AG09319 (cell line): ENCODE measurements around the gene TMEM80.
"Not testable (repeated sequence)": the region's sequence is repeated elsewhere in the genome, so short reads cannot be mapped to it uniquely, and the experiment has no call there.

Experiments
- DNase-seq: peaks from one replicate; pipeline ENCODE4 v3.0.0-alpha.2; 2010; ENCODE audit warnings: low read depth; ENCODE audit errors: extremely low read depth
- TF ChIP-seq, protein P1 (sequence below): IDR thresholded peaks from 2 replicates; pipeline ENCODE4 v1.5.1; 2011; ENCODE audit warnings: low read depth, mild to moderate bottlenecking, inconsistent platforms, low read length, moderate library complexity

Gene TMEM80

DNA sequence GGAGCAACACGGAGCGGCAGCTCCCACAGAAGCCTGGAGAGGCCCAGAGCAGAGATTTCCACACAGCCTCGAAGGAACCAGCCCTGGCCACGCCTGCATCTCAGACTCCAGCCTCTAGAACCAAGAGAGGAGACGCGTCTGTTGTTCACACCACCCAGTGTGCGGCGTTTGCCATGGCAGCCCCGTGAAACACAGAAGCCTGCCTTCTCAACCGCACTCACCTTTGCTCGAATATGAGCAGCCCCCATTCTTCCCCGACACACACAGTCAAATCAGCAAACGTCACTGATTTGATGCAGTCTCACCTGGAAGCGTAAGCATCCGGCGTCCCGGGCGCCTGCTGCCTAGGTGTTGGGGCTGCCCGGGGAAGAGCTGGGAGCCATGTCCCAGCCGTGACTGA lies 37.5 kb downstream of the TMEM80 start:
- TF ChIP-seq, protein P1, sequence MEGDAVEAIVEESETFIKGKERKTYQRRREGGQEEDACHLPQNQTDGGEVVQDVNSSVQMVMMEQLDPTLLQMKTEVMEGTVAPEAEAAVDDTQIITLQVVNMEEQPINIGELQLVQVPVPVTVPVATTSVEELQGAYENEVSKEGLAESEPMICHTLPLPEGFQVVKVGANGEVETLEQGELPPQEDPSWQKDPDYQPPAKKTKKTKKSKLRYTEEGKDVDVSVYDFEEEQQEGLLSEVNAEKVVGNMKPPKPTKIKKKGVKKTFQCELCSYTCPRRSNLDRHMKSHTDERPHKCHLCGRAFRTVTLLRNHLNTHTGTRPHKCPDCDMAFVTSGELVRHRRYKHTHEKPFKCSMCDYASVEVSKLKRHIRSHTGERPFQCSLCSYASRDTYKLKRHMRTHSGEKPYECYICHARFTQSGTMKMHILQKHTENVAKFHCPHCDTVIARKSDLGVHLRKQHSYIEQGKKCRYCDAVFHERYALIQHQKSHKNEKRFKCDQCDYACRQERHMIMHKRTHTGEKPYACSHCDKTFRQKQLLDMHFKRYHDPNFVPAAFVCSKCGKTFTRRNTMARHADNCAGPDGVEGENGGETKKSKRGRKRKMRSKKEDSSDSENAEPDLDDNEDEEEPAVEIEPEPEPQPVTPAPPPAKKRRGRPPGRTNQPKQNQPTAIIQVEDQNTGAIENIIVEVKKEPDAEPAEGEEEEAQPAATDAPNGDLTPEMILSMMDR, result no peak
- DNase-seq, result no peak

DNA sequence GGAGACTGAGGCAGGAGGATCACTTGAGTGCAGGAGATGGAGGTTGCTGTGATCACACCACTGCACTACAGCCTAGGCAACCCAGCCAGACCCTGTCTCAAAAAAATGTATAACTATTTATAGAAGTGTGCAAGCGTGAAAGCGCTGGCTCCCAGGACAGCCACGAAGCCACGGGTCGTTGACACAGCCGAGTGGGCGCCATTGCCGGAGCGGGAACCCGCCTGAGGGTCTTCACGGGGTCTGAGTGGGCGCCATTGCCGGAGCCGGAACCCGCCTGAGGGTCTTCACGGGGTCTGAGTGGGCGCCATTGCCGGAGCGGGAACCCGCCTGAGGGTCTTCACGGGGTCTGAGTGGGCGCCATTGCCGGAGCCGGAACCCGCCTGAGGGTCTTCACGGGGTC lies 38.9 kb downstream of the TMEM80 start:
- not testable (repeated sequence) for DNase-seq

DNA sequence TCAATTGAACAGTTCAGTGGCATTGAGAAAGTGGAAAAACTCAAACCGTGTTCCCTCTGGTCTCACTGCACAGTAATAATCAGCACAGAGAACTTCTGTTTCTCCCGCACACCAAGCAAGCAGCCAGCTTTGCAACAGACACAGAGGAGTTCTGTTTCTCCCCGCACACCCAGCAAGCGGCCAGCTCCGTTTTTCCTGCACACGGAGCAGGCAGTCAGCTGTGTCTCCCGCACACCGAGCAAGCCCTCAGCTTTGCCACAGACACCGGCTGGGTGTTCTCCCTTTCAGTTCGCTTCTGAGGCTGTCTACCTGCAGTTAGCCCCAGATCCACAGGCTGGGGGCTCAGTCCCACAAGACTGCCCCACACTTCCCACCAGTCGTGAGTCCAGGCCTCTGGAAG lies 41.8 kb downstream of the TMEM80 start:
- TF ChIP-seq, protein P1, result no peak
- no peak for DNase-seq

DNA sequence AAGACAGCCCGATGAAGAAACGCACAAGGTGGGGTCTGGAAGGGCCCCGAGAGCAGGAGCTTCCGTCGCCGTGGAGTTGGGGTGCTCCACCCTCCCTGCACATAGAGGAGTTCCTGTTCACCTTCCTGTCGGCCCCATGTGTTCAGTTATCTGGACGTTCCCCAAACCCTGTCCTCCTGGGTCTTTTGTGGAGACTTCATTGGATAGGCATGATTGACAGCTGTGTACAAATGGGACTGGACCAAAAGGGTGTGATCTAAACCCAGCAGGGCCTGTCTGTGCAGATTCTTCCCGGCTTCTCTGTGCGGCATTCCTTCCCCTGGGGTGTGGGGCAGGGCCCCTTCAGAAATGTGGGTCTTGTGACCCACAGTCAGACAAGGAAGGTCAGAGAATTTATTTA lies 42.3 kb downstream of the TMEM80 start:
- DNase-seq, result not testable (repeated sequence)

DNA sequence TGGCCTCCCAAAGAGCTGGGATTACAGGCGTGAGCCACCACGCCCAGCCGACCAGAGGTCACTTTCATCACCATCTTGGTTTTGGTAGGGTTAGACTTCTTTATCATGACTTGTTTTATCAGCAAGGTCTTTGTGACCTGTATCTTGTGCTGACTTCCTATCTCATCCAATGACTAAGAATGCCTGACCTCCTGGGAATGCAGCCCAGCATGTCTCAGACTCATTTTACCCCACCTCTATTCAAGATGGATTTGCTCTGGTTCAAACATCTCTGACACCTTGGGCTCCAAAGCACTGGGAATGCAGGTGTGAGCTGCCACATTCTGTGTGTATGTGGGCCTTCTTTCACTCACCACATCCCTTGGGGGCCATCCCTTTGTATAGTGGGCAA lies 46.5 kb downstream of the TMEM80 start:
- no peak for DNase-seq
- TF ChIP-seq, protein P1, result no peak

DNA sequence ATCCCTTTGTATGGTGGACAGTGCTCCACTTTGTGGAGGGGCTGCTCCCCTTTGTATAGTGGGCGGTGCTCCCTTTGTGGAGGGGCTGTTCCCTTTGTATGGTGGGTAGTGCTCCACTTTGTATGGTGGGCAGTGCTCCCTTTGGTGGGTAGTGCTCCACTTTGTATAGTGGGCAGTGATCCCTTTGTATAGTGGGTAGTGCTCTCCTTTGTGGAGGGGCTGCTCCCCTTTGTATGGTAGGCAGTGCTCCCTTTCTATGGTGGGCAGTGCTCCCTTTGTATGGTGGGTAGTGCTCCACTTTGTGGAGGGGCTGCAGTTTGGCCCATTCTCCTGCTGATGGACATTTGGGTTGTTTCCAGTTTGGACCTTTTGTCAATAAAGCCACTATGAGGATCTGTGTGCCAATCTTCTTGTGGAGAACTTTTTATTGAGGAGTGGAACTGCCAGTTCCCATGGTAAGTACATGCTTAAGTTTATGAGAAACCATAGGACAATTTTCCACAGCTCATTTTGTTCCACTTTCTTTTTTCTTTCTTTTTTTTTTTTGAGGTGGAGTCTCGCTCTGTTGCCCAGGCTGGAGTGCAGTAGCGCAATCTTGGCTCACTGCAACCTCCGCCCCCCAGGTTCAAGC lies 47.1 kb downstream of the TMEM80 start:
- no peak for DNase-seq
- TF ChIP-seq, protein P1, result no peak

DNA sequence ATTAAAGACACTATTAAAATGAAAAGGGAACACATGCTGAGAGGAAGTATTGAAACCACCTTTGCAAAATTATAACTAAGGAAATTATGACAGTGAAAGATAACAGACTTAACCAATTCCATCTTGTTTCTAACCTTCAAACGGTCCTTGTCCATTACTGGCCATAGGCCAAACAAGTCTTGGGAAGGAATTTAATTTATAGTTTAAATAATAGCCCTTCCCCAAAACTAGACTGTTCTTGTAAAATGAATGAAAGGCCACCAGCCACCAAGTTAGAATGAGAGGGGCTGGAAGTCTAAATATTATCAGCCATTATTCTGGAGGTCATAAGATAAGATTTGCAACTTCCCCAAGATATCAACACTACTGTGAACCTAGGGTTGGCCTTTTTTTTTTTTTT lies 49.8 kb downstream of the TMEM80 start:
- no peak for DNase-seq
- TF ChIP-seq, protein P1, result no peak

DNA sequence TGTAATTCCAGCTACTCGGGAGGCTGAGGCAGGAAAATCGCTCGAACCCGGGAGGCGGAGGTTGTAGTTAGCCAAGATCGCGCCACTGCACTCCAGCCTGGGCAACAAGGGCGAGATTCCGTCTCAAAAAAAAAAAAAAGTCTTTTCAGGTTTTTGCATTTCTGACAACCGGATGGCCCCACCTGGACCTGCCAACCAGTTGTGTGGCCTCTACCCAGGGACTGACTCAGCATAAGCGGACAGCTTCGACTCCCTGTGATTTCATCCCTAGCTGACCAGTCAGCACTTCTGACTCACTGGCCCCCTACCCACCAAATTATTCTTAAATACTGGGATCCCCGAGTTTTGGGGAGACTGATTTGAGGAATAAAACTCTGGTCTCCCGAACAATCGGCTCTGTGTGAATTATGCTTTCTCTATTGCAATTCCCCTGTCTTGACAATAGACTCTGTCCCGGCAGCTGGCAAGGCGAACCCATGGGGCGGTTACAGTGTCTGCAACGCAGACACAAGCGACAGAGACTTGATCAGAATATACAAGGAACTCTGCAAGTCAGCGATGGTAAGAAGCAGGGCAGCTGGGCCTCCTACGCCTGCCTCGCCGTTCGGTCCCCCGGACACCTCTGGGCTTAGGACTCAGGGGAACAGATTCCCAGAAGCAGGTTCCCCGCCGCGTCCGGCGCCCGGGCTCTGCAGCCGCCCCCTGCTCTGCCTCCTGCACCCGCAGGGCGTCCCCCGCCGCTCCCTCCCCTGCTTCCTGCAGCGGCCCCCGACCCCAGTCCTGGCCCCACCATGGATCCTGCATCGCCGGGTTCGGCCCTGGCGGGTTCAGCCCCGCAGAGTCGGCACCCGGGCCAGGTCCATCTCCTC lies 50.9 kb downstream of the TMEM80 start:
- no peak for DNase-seq
- TF ChIP-seq, protein P1, result no peak
